GM21723 (cell line): ENCODE data around the gene UQCRC1.

ENCODE experiments used
- ATAC-seq: cut with Tn5 transposase; IDR thresholded peaks from one replicate; pipeline ENCODE4 v1.9.1; 2021; ENCODE audit warnings: mild to moderate bottlenecking, moderate library complexity; ENCODE audit not compliant: unreplicated experiment

The UQCRC1 gene

DNA sequence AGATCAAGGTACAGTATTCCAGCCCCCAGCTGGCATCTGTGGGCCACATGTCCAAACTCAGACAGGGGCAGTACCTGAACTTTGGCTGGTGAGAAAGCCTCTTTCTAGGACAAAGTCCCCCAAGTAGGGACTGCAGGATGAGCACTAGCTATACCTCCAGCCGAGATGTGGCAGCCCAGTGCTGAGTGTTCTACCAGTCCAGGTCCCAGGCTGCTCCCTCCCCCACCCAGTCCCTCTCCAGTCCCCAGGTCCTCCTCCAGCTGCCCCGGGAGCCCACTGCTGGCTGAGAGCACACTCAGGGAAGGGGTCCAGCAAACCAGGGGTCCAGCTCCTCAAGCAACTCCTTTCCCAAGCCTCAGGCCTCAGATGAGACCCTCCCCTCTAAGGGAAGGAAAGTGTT is 24.3 kb upstream of the UQCRC1 start:
- no peak for ATAC-seq

DNA sequence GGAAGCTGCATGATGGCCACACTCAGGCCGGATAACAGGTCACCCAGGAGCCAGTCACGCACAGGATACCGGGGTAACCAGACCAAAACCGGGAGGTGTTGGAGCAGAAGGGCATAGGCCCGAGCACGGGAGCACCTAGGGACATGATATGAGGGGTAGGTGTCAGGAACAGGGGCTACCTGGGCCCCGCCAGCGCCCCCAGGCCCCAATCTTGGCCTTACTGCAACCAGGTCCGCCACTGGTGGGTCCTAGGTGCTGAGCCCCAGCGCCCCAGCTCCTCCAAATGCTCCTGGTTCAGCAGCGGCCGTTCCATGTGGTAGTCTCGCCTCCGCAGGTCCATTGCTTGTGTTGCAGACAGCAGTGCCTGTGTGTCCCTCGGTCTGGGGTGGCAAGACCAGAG is 23.8 kb upstream of the UQCRC1 start:
- no peak for ATAC-seq

DNA sequence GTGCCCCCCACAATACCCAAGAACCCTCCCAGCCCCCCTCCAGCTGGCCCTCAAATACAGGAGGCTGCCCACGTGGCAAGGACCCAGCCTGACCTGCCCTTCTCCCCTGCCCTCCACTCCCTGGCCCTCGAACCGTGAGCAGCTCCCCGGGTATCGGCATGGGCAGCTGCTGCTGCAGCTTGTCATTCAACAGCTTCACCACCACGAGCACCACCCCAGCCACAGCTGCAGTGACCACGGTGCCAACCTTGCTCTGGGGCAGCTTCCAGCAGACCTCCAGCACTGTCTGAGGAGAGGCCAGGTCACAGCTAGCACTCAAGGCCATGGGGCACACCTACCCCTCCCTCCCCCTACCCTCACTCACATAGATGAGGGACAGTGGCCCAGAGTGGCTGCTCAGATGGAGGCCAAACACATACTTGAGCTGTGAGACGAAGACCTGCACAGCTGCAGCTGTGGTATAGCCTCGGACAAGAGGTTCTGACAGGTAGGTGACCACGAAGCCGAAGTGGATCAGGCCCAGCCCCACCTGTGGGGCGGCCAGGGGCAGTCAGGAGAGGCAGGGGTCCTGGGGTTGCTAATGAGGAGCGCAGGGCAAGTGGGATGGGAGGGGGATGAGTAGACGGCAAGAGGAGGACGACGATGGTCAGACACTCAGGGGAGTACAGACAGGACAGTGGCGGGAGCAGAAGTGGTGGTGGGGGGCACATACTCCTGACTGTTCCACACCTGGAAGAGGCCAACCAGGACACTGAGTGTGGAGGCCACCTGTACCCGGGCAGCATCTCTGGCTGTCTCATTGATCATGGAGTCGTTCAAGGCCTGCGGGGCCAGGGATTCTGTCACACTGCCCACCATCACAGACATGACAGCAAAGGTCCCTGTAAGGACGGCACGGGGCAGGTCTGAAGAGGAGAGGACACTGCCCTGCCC is 22.3 kb upstream of the UQCRC1 start:
- no peak for ATAC-seq

DNA sequence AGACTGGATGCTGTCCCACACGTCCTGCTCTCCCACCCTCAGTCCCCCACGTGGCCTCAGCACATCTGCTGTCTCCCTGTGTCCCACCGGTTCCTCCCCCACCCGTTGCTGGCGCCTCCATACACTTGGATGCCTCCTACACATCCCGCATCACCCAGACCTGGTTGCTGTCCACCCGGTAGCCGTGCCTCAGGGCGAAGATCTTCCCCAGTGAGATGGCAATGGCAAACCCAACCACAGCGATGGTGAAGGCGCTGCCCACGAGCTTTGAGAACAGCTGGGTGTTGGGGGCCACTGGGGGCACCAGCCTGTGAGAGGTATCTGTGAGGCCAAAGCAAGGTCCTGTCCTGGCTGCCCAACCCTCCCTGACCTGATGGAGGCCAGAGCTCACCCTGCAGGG is 21.4 kb upstream of the UQCRC1 start:
- no peak for ATAC-seq

DNA sequence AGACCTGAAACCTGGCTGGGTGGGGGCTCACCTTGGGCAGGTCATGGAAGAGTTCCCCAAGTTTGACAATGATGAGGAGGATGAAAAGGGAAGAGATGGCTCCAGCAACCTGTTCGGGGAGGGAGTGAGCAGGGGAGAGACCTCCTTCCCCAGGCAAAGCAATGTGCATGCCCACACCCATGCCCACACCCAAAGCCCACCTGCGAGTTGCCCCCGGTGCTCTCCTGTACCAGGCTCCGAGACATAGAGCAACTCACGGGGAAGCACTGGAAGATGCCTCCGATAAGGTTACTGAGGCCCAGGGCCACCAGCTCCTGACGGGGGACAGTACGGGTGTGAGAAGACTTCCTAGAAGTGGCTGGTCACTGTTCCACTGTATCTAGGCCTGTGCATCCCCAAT is 21.0 kb upstream of the UQCRC1 start:
- no peak for ATAC-seq

DNA sequence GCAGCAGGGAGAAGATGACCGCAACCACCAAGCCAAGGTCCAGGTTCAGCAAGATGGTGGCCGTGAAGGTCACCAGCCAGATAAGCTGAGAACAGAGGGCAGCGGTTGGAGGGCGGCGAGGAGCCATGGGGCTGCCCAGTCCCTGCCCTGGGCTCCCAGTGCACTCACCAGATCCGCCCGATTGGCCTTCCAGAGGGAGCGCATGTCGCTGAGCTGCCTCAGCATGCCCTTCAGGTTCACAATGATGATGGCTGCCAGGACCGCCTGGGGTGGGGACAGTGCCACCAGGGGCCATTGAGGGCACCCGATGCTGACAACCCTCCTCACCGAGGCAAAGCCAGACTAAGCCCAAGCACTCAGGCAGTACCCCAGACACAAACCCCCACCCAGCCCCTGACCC is 20.4 kb upstream of the UQCRC1 start:
- no peak for ATAC-seq

DNA sequence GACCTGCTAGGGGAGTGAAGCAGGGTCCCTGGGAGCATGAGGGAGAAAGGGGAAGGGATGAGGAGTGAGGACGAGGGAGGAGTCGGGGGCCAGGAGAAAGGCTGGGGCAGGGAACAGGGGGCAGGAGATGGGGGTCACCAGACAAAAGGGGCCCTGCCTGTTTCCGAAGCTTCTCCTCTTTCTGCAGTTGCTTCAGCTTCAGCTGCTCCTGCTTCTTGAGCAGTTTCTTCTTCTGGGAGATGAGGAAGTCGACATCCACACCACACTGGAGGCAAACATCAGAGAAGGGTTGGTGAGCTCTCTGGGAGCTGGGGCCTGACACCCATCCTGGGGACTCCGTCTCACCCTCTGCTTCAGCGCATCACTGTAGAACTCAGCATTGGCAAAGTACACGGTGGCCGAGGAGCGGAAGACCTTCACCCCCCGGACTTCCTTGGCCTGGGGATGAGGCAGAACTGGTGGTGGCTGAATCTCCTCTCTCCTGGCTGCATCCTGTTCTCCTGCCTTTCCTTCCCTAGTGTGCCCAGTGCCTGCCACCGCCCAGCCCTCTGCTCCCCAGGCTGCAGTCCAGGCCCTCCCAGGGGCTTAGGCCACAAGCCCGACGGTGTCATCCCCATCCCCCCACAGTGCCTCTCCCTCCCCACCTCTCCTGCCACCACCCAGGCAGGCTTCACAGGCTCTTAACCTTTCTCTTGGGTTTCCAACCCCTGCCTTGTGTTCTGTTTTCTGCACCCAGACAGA is 19.0 kb upstream of the UQCRC1 start:
- no peak for ATAC-seq

DNA sequence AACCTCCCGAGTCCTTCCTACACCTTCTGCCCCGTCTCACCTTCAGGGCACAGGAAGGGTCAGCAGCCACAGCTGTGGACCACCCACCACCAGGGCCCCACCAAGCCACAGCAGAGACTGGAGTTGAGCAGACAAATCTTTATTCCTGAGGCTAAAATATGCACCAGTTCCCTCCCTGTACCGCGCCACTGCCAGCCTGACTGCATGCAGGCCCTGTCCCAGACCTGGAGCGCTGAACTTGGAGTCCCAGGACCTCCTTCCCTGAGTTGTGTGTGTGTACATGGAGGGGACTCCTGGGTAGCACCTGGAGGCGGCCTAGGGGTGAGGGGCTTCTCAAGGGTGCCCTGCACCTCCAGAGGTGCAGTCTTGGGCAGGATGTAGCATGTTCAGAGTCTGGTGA is 16.2 kb upstream of the UQCRC1 start:
- ATAC-seq = no peak

DNA sequence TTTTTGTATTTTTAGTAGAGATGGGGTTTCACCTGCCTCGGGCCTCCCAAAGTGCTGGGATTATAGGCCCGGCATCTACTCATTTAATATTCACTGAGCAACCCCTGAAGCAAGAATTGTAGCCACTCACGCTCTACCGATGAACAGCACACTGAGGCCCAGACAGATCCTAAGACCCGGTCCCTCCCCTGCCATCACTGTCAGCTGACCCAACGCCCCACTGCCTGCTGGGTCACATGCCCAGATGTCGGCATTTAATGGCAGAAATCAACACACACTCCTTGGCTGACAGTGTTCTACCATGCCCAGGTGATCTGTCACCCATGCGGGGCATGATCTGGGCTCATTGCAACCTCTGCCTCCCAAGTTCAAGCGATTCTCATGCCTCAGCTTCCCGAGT is 15.3 kb upstream of the UQCRC1 start:
- no peak for ATAC-seq

DNA sequence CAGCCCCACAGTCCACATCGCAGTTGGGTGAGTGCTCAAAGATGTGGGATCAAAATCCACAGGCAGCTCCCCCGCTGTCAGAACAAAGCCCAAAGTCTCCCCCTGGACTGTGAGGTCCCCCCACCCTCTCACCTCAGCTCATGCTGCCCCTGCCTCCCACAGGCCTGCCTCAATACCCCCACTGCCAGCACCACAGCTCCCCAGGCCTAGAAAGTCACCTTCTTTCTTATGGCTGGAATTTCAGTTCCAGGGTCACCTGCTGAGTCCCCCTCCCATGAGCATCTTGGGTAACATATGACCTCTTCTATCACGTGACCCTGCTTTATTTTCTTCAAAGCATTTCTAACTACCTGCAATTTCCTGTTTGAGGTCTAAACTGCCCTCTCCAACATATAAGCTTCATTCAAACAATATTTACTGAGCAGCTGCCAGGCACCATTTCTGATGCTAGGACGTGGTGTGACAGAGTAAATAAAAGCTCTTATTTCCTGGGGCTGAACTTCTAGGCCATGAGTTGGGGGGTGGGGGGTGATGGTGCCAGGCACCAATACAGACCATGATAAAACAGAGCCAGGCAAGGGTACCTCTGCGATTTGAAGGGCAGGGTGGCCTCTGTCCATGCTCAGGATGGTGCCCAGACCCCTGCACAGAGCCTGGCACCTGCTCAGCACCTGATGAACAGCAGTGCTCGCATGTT is 14.6 kb upstream of the UQCRC1 start:
- no peak for ATAC-seq

DNA sequence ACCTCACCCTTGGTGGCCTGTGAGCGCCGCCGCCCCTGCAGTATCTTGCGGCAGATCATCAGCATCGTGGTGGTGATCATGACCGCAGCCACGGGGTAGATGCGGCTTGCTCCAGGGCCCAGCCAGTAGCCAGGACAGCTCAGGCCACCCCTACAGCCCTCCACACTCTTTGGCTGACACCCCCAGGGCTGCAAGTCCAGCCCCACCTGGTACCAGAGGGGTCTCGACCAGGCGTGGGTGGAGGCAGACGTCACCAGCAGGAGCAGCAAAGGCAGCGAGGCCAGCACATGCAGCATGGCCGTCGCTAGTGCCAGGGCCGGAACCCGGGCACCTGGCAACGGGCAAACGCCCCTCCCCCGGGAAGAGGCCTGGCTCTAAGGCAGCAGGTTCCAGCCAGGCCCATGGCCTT is 12.0 kb upstream of the UQCRC1 start, which contains the start of gene TMEM89:
Gene TMEM89, minus strand, starts transcription at position 309 of the 409 bp plus-strand sequence. Its CDS starts 13 bp downstream, at position 296.
- no peak for ATAC-seq

DNA sequence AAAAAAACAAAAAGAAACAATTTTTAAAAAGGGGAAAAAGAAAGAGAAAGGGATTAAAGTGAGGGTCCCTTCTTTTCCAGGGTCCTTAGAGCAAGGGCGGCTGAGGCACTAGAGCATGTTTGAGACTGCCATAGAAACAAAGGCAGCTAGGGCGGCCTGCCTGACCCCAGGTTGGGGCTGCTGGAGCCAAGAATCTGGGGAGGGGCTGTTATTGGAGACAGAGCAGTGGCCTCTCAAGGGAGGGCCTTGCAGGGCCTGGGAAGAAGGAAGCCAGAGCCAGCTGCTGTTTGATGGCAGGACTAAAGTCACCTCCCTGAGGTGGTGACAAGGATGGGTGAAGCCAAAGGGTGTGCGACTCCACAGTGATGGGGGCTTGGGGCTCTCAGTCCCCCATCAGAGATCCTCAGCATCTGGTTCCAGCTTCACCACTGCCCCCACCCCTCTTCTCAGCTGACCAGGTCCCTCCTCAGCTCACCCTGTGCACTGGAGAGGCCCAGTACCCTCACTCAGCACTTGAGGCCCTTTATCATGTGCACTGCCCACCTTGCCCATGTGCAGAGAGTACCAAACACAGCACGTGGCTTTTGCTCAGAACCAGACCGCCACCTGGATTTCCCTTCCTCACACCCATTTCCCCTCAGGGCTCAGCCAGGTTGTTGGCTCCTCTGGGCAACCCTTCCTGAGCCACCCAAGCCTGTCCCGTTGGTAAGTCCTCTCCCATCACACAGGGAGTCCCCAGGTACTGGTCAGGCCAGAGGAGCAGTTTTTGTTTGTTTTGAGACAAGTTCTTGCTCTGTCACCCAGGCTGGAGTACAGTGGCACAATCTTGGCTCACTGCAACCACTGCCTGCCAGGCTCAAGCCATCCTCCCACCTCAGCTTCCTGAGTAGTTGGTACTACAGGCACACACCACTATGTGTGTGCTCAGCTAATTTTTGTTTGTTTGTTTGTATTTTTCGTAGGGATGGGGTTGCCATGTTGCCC is 10.4 kb upstream of the UQCRC1 start:
- no peak for ATAC-seq

DNA sequence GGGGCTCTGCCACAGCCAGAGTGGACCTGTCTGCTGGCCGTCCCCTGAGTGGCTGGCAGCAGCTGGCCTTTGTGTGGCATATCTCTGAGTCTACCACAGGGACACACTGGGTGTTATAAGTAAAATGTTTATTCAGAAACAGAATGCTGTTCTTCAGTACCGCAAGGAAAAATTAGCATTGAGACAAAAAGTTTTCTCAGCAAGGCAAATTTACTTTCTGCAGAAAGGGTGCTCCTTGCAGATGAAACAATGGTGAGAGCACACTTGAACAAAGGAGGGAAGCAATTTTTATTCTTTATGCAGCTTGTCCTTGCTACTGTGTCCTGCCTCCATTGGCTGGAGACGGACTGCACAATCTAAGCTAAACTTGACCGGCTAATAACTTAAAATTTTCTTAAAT is 8.1 kb upstream of the UQCRC1 start:
- ATAC-seq = no peak

DNA sequence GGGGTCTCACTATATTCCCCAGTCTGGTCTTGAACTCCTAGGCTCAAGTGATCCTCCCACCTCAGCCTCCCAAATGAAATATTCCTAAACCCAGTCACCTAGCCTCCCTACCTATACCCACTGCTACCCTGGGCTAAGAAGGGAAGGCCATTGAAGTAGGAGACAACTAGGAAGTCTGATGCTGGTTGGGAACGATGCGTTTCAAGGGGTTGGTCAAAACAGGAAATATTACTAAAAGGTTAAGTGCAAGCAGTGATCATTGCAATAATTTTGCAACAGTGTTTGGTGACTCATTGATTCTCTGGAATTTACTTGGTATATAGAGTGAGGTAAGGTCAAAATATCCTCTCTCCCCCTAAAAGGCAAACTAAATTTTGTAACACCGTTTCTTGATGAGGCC is 4.6 kb upstream of the UQCRC1 start:
- no peak for ATAC-seq

DNA sequence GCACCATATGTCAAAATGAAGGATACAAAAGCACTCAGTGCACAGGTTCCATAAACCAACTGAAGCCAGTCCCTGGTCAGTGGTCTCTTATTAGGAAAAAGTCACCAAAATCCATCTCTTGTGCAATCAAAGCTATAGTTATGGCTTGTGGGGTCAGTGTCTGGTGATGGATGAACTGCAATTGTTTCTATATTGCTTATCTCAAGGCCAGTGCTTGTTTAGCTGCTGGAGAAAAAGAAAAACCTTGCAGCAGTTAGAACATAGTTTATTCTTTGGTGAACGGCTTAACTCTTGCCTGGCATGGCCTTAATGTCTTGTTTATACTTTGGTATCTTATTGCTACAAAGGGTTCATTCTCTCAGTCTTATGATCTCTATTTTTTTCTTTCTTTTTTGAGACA is 2.9 kb upstream of the UQCRC1 start:
- ATAC-seq = no peak

DNA sequence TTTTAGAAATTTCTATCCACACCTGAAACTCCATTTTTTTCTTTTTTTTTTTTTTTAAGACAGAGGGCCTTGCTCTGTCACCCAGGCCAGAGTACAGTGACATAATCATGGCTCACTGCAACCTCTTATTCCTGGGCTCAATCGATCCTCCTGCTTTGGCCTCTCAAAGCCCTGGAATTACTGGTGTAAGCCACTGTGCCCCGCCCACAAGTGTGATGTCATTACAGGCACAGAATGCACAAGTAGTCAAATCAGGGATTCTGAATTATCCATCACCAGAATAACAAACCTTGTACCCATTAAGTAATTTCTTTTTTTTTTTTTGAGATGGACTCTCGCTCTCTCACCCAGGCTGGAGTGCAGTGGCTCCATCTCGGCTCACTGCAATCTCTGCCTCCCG is 1.9 kb downstream of the UQCRC1 start:
- ATAC-seq = no peak

DNA sequence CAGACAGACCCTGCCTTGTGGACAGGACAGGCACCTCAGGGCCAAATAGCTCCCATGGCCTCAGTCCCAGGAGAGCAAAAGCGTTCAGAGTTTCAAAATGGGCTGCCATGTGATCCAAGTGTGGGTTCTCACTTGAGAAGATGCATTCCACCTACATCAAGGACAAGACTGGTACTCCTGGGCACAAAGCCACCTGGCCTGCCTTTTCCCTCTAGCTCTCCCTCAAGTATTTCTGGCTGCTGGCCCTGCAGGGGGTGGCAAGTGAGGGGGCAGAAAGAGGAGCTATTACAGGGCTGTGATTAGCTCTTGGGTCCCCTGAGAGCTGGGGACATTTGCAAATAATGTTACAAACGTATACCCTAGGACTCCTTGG is 7.8 kb downstream of the UQCRC1 start:
- ATAC-seq = no peak

DNA sequence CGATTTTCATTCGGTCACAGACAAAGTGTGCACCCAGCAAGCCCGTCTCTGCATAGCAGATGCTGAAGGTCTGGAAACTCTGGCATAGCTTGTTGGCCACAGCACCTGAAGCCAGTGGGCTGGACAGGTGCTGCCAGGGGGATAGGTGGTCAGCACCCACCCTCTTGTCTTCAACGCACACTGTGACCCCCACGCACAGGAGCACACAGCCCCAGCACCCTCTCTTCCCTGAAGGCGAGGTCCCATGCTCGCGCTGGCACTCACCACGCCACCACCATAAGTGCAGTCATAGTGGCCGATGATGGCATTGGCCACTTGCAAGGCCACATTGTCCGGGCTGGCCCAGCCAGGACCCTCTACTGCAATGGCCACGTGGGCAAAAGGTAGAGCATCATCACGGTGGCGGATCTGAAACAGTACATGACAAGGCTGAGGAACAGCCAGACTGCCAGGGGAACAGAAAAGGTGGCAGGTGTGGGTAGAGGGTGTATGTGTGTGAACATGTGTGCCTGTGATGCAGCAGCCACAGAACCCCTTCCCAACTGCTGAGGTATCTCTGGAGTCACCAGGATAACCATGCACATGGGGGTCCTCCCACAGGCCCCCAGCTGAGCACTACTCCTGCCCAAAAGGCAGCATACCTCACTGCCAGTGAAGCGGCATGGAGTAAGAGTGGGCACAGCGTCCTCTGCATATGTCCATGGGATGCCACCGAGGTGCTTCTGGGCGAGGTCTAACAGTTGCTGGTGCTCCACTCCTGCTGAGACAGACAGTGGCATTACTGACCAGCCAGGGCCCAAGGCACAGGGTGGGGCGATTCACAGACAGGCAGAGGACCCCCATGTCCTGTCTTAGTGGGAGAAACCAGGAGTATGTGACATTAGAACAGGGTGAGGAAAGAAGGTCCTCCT is 8.5 kb downstream of the UQCRC1 start:
- ATAC-seq = no peak

DNA sequence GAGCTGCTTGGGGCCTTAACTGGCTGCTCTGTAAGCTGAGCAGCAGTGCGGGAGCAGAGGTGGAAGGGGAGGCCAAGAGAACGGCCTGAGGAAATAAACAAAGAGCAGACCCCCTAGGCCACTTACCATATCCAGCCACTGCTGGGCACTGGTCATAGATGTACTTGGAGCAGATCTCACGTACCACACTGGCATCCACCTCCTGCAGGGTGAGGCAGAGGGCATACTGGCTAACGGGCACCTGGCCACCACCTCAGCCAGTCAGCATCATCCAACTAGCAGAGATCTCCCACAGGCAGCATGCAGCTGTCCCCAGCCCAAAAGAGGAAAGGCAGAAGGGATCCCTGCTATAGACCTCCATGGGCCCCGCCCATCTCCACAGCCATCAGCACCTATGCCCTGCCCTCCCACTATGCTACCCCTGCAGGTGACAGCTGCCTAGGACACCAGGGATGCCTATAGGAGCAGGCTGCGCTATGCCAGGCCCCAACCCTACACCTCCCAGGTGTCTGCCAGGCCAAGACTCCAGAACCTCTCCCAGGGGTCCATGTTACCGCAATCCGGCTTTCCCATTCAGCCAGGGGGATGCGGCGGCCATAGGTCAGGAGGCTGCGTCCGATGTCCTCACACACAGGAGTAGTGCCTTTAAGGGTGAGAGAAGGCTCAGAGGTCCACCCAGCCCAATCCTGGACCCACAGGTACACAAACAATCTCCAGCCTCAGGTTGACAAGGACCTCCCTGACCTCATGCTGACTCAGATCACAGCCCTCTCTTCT is 9.7 kb downstream of the UQCRC1 start:
- no peak for ATAC-seq
